Neuronal stem cell (in vitro differentiated cells): Measurements from ENCODE around the gene ARL4D.

Experiments
- DNase-seq: peaks from one replicate; pipeline ENCODE4 v3.0.0-alpha.2; 2013; ENCODE audit warnings: low spot score
- H2AFZ ChIP-seq: one replicate; pipeline ENCODE4 v1.6.1; 2013; ENCODE audit warnings: mild to moderate bottlenecking, low read length, inconsistent platforms
- H2AK5ac ChIP-seq: 2 replicates; pipeline ENCODE4 v1.6.1; 2013; ENCODE audit warnings: low read depth, mild to moderate bottlenecking, inconsistent platforms, low read length, moderate library complexity, mixed read lengths
- H2BK120ac ChIP-seq: 2 replicates; pipeline ENCODE4 v1.6.1; 2013; ENCODE audit warnings: low read depth, mild to moderate bottlenecking, inconsistent platforms, low read length, moderate library complexity, mixed read lengths
- H2BK12ac ChIP-seq: one replicate; pipeline ENCODE4 v1.6.1; 2013; ENCODE audit warnings: low read length, inconsistent platforms
- H2BK15ac ChIP-seq: 2 replicates; pipeline ENCODE4 v1.6.1; 2013; ENCODE audit warnings: mild to moderate bottlenecking, low read length, inconsistent platforms, mixed read lengths
- H2BK5ac ChIP-seq: one replicate; pipeline ENCODE4 v1.6.1; 2013; ENCODE audit warnings: inconsistent platforms, mild to moderate bottlenecking, low read length, moderate library complexity
- H3K14ac ChIP-seq: one replicate; pipeline ENCODE4 v1.6.1; 2013; ENCODE audit warnings: low read length, inconsistent platforms
- H3K18ac ChIP-seq: 2 replicates; pipeline ENCODE4 v1.6.1; 2013; ENCODE audit warnings: low read length, inconsistent platforms
- H3K23ac ChIP-seq: 2 replicates; pipeline ENCODE4 v1.6.1; 2013; ENCODE audit warnings: low read depth, mild to moderate bottlenecking, mixed read lengths, low read length, inconsistent platforms; ENCODE audit not compliant: poor library complexity
- H3K27ac ChIP-seq: replicated peaks from 3 replicates; pipeline ENCODE4 v1.5.1; 2013; ENCODE audit warnings: low read length, inconsistent platforms
- H3K27me3 ChIP-seq, 3 experiments: 2 replicates each; pipeline ENCODE4 v1.6.1; 2013; ENCODE audit warnings: low read length in 3 of 3, mild to moderate bottlenecking in 2 of 3, inconsistent platforms in 1 of 3, low read depth in 1 of 3, mixed read lengths in 1 of 3, moderate library complexity in 1 of 3; ENCODE audit not compliant: control insufficient read depth in 3 of 3, insufficient read depth in 3 of 3
- H3K36me3 ChIP-seq, 2 donors: replicated peaks in 1 of 2; 2 replicates each; pipeline ENCODE4 v1.6.1; 2013; ENCODE audit warnings: low read length in 2 of 2; ENCODE audit not compliant: control insufficient read depth in 2 of 2, insufficient read depth in 2 of 2
- H3K4ac ChIP-seq: 2 replicates; pipeline ENCODE4 v1.6.1; 2013; ENCODE audit warnings: inconsistent platforms, mild to moderate bottlenecking, low read length, moderate library complexity
- H3K4me1 ChIP-seq, 2 donors: 1 replicate in 1 of 2; 2 replicates in 1 of 2; pipeline ENCODE4 v1.6.1; 2013; ENCODE audit warnings: low read length in 2 of 2, low read depth in 1 of 2; ENCODE audit not compliant: control insufficient read depth in 2 of 2, insufficient read depth in 1 of 2
- H3K4me2 ChIP-seq: one replicate; pipeline ENCODE4 v1.6.1; 2013; ENCODE audit warnings: mild to moderate bottlenecking, low read length, inconsistent platforms; ENCODE audit not compliant: insufficient read depth, poor library complexity, severe bottlenecking
- H3K4me3 ChIP-seq, 2 donors: 2 replicates each; pipeline ENCODE4 v1.5.1; 2013; ENCODE audit warnings: low read length in 2 of 2, mild to moderate bottlenecking in 2 of 2, inconsistent platforms in 1 of 2, moderate library complexity in 1 of 2
- H3K79me1 ChIP-seq: one replicate; pipeline ENCODE4 v1.6.1; 2013; ENCODE audit warnings: low read depth, mild to moderate bottlenecking, inconsistent platforms, low read length, moderate library complexity
- H3K9ac ChIP-seq: one replicate; pipeline ENCODE4 v1.6.1; 2013; ENCODE audit warnings: mild to moderate bottlenecking, low read depth, low read length, inconsistent platforms; ENCODE audit not compliant: poor library complexity
- H3K9me3 ChIP-seq, 2 donors: replicated peaks in 1 of 2; 2 replicates each; pipeline versions ENCODE3 to v1.6.1; 2013; ENCODE audit warnings: low read length in 2 of 2, mild to moderate bottlenecking in 2 of 2, inconsistent platforms in 1 of 2, low read depth in 1 of 2, mixed read lengths in 1 of 2, moderate library complexity in 1 of 2; ENCODE audit not compliant: control insufficient read depth in 2 of 2, insufficient read depth in 1 of 2
- H4K8ac ChIP-seq: one replicate; pipeline ENCODE4 v1.6.1; 2013; ENCODE audit warnings: low read depth, mild to moderate bottlenecking, inconsistent platforms, low read length, moderate library complexity
- H4K91ac ChIP-seq: one replicate; pipeline ENCODE4 v1.6.1; 2013; ENCODE audit warnings: low read length, low read depth, mild to moderate bottlenecking, inconsistent platforms; ENCODE audit not compliant: poor library complexity
- WGBS, 2 donors: extraction: QIAGEN DNeasy Blood & Tissue Kit; methylation state at CpG; one replicate each; pipeline ENCODE4 v1.1.7; 2013; ENCODE audit warnings: missing lambda C conversion rate in 2 of 2, mixed read lengths in 1 of 2; ENCODE audit not compliant: insufficient read length in 2 of 2, insufficient replicate concordance in 1 of 2; ENCODE audit errors: extremely low coverage in 2 of 2; 5-methylcytosine and 5-hydroxymethylcytosine counted together

The ARL4D gene

GRCh38 chr17:43356999-43357398, 41.8 kb upstream of the ARL4D start:
- no peaks in the 10 kb centered on the region for H3K9me3 ChIP-seq
- no peak for DNase-seq
- no peak overlapping the region for H3K4me3 ChIP-seq
- H3K27ac ChIP-seq = no peak overlapping the region
- no peak overlapping the region for H3K18ac ChIP-seq
- H2BK12ac ChIP-seq = no peak overlapping the region
- no peak overlapping the region for H2BK5ac ChIP-seq
- no peaks in the 10 kb centered on the region for H3K27me3 ChIP-seq
- no peak overlapping the region for H2BK15ac ChIP-seq
- no peak overlapping the region for H3K9ac ChIP-seq
- no peak overlapping the region for H3K14ac ChIP-seq
- no peaks in the 10 kb centered on the region for H3K79me1 ChIP-seq
- H3K4me2 ChIP-seq = no peak overlapping the region
- H2BK120ac ChIP-seq = no peak overlapping the region
- no peak overlapping the region for H4K91ac ChIP-seq
- H3K36me3 ChIP-seq = no peaks in the 10 kb centered on the region
- no peak overlapping the region for H2AK5ac ChIP-seq
- H3K23ac ChIP-seq = no peak overlapping the region
- H2AFZ ChIP-seq = no peak overlapping the region
- peaks cover 0 to 7% of the 10 kb centered on the region in 2 donors for H3K4me1 ChIP-seq
- H4K8ac ChIP-seq = no peak overlapping the region
- H3K4ac ChIP-seq = no peak overlapping the region
- WGBS, 2 donors = no CpG with 5 or more reads among the region's 4 CpGs

- no peak overlapping the region for H3K23ac ChIP-seq
- H4K8ac ChIP-seq = no peak overlapping the region
- no peak overlapping the region for H3K9ac ChIP-seq
- H3K36me3 ChIP-seq = no peaks in the 10 kb centered on the region
- H3K18ac ChIP-seq = no peak overlapping the region
- no peak overlapping the region for H2BK12ac ChIP-seq
- H3K27ac ChIP-seq = no peak overlapping the region
- no peak overlapping the region for H3K4me2 ChIP-seq
- H4K91ac ChIP-seq = no peak overlapping the region
- no peak overlapping the region for H3K14ac ChIP-seq
- no peak overlapping the region for H2BK120ac ChIP-seq
- no peak overlapping the region for H2AFZ ChIP-seq
- no peaks in the 10 kb centered on the region for H3K79me1 ChIP-seq
- no CpG with 5 or more reads among the region's 17 CpGs for WGBS, 2 donors
- no peaks in the 10 kb centered on the region for H3K27me3 ChIP-seq
- H2BK15ac ChIP-seq = no peak overlapping the region
- peak overlapping the region in 1 of 2 donors; percentile 48 for H3K4me3 ChIP-seq
- H3K9me3 ChIP-seq = peaks cover 0 to 5% of the 10 kb centered on the region in 2 donors
- no peak overlapping the region for H2AK5ac ChIP-seq
- no peak overlapping the region for H2BK5ac ChIP-seq
- no peak overlapping the region for H3K4ac ChIP-seq
- no peak for DNase-seq
- H3K4me1 ChIP-seq = peaks cover 0 to 7% of the 10 kb centered on the region in 2 donors
Observed at GRCh38 chr17:43359469-43360110, 39.2 kb upstream of the ARL4D start.

- Histone ChIP-seq H2AK5ac (peak overlapping the region; percentile 4), H3K27me3 (no peaks in the 10 kb centered on the region), H3K9ac (peak overlapping the region; percentile 79), H3K23ac (no peak overlapping the region), H2BK12ac (no peak overlapping the region), H3K27ac (peak overlapping the region; percentile 97), H2BK120ac (no peak overlapping the region), H2BK15ac (no peak overlapping the region), H3K4me3 (peak overlapping the region; percentile 48 to 73), H4K91ac (no peak overlapping the region), H3K79me1 (no peaks in the 10 kb centered on the region), H3K9me3 (peaks cover 0 to 5% of the 10 kb centered on the region in 2 donors), H2BK5ac (peak overlapping the region; percentile 33), H3K4me1 (peaks cover 0 to 6% of the 10 kb centered on the region in 2 donors), H3K4ac (no peak overlapping the region), H3K36me3 (no peaks in the 10 kb centered on the region), H3K18ac (peak overlapping the region; percentile 63), H2AFZ (peak overlapping the region; percentile 14), H4K8ac (no peak overlapping the region), H3K14ac (no peak overlapping the region), H3K4me2 (peak overlapping the region; percentile 61)
- no CpG with 5 or more reads among the region's 18 CpGs for WGBS, 2 donors
- no peak for DNase-seq
Observed at GRCh38 chr17:43360376-43360738, 38.4 kb upstream of the ARL4D start.

- Histone ChIP-seq H3K79me1 (no peaks in the 10 kb centered on the region), H4K91ac (no peak overlapping the region), H4K8ac (no peak overlapping the region), H2BK15ac (no peak overlapping the region), H3K23ac (peak overlapping the region; percentile 100), H3K36me3 (no peaks in the 10 kb centered on the region), H3K4ac (no peak overlapping the region), H2BK12ac (no peak overlapping the region), H3K9ac (peak overlapping the region; percentile 79), H3K4me1 (peaks cover 0 to 6% of the 10 kb centered on the region in 2 donors), H3K27ac (peak overlapping the region; percentile 97), H2AFZ (peak overlapping the region; percentile 51), H2AK5ac (peak overlapping the region; percentile 4), H3K27me3 (no peaks in the 10 kb centered on the region), H3K18ac (peak overlapping the region; percentile 63), H2BK120ac (no peak overlapping the region), H3K4me3 (peak overlapping the region; percentile 48 to 73), H3K4me2 (peak overlapping the region; percentile 61), H3K14ac (no peak overlapping the region), H3K9me3 (peaks cover 0 to 5% of the 10 kb centered on the region in 2 donors), H2BK5ac (peak overlapping the region; percentile 33)
- peak; percentile 94 for DNase-seq
- no CpG with 5 or more reads among the region's 56 CpGs for WGBS, 2 donors
Observed at GRCh38 chr17:43360739-43361505, 37.9 kb upstream of the ARL4D start.
